Astrocyte of the cerebellum (primary cell): ENCODE measurements around the gene TPO.

Experiments
- DNase-seq: peaks from one replicate; pipeline ENCODE4 v3.0.0-alpha.2; 2011; ENCODE audit warnings: low read depth
- H3K4me3 ChIP-seq: 2 replicates; pipeline ENCODE4 v1.5.1; 2011; ENCODE audit warnings: mild to moderate bottlenecking, low read depth, low read length, moderate library complexity
- CTCF ChIP-seq: IDR thresholded peaks from 2 replicates; pipeline ENCODE4 v1.5.1; 2012; ENCODE audit warnings: low read length, low read depth, moderate library complexity, mild to moderate bottlenecking; ENCODE audit errors: missing control alignments
- in situ Hi-C: cut with HindIII; loops from 2 replicates; pipeline ENCODE4 v1.10.0; 2017; ENCODE audit warnings: low sequenced_read_pairs

The TPO gene

DNA sequence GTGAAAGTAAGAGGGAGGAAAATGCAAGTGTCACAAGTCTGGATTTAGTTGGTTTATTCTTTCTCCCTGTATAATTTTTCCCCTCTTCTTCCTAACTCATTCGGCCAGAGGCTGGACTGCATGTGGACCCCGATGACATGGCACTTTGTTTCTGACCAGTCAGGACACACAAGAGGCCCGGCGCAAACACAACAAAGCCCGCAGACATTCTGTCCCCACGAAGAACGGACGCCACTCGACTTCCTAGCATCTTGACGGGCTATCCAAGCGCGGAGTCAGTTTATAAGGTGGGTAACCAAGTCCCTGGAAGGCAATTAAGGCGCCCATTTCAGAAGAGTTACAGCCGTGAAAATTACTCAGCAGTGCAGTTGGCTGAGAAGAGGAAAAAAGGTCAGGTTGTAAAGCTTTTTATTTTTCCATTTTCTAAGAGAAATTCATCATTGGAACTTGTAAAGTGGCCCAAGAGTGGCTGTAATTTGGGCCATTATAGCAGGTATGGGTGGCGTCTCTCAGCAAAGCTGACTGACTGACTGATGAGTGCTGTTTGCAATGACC, at the start of gene TPO:
Gene TPO, plus strand, starts transcription at position 308 of the 555 bp plus-strand sequence. CDS start 946 bp downstream, outside the sequence.
- TF ChIP-seq CTCF: no peak
- DNase-seq: no peak
- no peak within 1 kb of the TSS for H3K4me3 ChIP-seq
- in situ Hi-C loops: no loop called here

DNA sequence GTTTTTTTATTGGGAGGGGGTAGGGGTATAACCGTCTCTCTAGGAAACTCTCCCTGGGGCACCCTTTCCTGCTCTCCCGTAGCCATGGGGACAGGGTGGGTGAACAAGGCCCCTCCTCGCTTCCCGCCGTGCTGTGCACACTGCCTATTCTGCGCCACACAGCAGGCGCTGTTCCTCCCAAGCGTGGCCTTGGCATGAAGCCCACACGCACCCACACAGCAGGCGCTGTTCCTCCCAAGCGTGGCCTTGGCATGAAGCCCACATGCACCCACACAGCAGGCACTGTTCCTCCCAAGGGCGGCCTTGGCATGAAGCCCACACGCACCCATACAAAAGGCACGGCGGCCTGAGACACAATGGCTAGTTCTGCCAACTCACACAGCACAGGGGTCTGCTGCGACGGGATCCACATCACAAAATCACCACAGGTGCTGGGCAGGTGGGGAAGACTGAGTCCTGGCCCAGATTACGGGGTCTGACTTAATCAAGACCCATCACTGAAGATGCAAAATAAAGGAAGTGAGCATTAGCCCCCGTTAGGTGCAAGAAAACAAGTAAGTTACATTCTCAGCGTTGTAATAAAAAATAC, 46.6 kb upstream of the TPO start:
- no peak for TF ChIP-seq CTCF
- H3K4me3 ChIP-seq: no peak overlapping the region
- DNase-seq: no peak
- in situ Hi-C loops: no loop called here

DNA sequence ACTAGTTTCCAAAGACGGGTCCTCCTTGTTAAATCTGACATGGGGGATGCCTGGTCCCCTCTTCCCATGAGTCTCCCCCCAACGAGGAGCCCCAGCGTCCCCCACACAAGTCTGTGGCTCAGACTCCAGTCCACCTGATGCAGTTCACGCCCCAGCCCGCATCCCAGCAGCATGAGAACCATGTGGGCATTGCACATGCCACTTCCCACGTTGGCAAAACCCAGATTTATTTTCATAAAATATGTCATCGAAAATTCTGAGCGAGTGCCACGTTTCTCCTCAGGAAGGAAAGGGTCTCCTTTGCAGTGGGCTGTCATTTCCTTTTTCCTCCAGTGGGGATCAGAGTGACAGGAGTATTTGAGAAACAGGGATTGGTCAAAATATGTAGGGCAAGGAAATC, 45.7 kb upstream of the TPO start:
- no peak overlapping the region for H3K4me3 ChIP-seq
- TF ChIP-seq CTCF: no peak
- DNase-seq: no peak
- in situ Hi-C loops: no loop called here

- in situ Hi-C loops: no loop called here
- no peak overlapping the region for H3K4me3 ChIP-seq
- TF ChIP-seq CTCF: no peak
- DNase-seq: no peak
Measured at GRCh38 chr2:1369905-1370304, 43.4 kb upstream of the TPO start.

- H3K4me3 ChIP-seq: no peak overlapping the region
- TF ChIP-seq CTCF: no peak
- in situ Hi-C loops: no loop called here
- DNase-seq: no peak
Measured at GRCh38 chr2:1370461-1370860, 42.8 kb upstream of the TPO start.

- no peak for DNase-seq
- in situ Hi-C loops: no loop called here
- no peak for TF ChIP-seq CTCF
- H3K4me3 ChIP-seq: no peak overlapping the region
Measured at GRCh38 chr2:1371082-1371481, 42.2 kb upstream of the TPO start.
